ENCODE data around the gene FHOD1. TPM values are rescaled to one million over a fixed set of nuclear protein-coding genes. Genes with fewer than 3 reads are reported as not detected.

Gene FHOD1
- total RNA-seq, 1 experiment from 2014 or later: 96.4 TPM

GRCh38 chr16:67268136-67268579 is 20.9 kb upstream of the FHOD1 start:
- no peaks in the 10 kb centered on the region for H3K4me1 ChIP-seq (ENCODE audit: insufficient read depth, low read length, poor library complexity, severe bottlenecking)
- POLR2A ChIA-PET (ENCODE audit: low non-redundant PET): no interaction called here
- no peaks in the 10 kb centered on the region for H3K27me3 ChIP-seq (replicated peaks; ENCODE audit: insufficient read depth, low read depth, low read length, poor library complexity)
- no peak for DNase-seq (ENCODE audit: low spot score)
- intact Hi-C loops (cut with micrococcal nuclease; ENCODE audit: unreplicated experiment): no loop called here
- no TSS peak for BruUV-seq (replicated peaks)
- no peaks in the 10 kb centered on the region for H3K9me3 ChIP-seq (ENCODE audit: low read depth, low read length, poor library complexity, severe bottlenecking)
- no peak for TF ChIP-seq CTCF (conservative IDR thresholded peaks at IDR 0.05; ENCODE audit: low read depth, low read length)
- TF ChIP-seq EZH2 (IDR thresholded peaks at IDR 0.05; ENCODE audit: borderline replicate concordance, low read depth, low read length, poor library complexity, severe bottlenecking): no peak
- H3K36me3 ChIP-seq (ENCODE audit: insufficient read depth, low read length, poor library complexity, severe bottlenecking): no peaks in the 10 kb centered on the region
- CTCF ChIA-PET: no interaction called here
- H3K27ac ChIP-seq (ENCODE audit: low read depth, low read length, poor library complexity, severe bottlenecking): no peak overlapping the region
- H3K4me3 ChIP-seq (ENCODE audit: low read depth, low read length, poor library complexity, severe bottlenecking): no peak overlapping the region

GRCh38 chr16:67265834-67266233 is 18.6 kb upstream of the FHOD1 start:
- H3K4me3 ChIP-seq (ENCODE audit: low read depth, low read length, poor library complexity, severe bottlenecking): no peak overlapping the region
- TF ChIP-seq CTCF (conservative IDR thresholded peaks at IDR 0.05; ENCODE audit: low read depth, low read length) (no peak), EZH2 (IDR thresholded peaks at IDR 0.05; ENCODE audit: borderline replicate concordance, low read depth, low read length, poor library complexity, severe bottlenecking) (no peak)
- no TSS peak for BruUV-seq (replicated peaks)
- ChIA-PET POLR2A (ENCODE audit: low non-redundant PET) (no interaction called here), CTCF (interaction anchor here (0.6 kb wide), 1 partner anchor 259 kb away, joined by 5 read pairs; no protein-coding TSS in a partner anchor)
- no peak overlapping the region for H3K27ac ChIP-seq (ENCODE audit: low read depth, low read length, poor library complexity, severe bottlenecking)
- H3K27me3 ChIP-seq (replicated peaks; ENCODE audit: insufficient read depth, low read depth, low read length, poor library complexity): no peaks in the 10 kb centered on the region
- no peaks in the 10 kb centered on the region for H3K36me3 ChIP-seq (ENCODE audit: insufficient read depth, low read length, poor library complexity, severe bottlenecking)
- DNase-seq (ENCODE audit: low spot score): no peak
- H3K9me3 ChIP-seq (ENCODE audit: low read depth, low read length, poor library complexity, severe bottlenecking): no peaks in the 10 kb centered on the region
- intact Hi-C loops (cut with micrococcal nuclease; ENCODE audit: unreplicated experiment): no loop called here
- H3K4me1 ChIP-seq (ENCODE audit: insufficient read depth, low read length, poor library complexity, severe bottlenecking): no peaks in the 10 kb centered on the region

GRCh38 chr16:67264866-67265265 is 17.6 kb upstream of the FHOD1 start:
- no peaks in the 10 kb centered on the region for H3K36me3 ChIP-seq (ENCODE audit: insufficient read depth, low read length, poor library complexity, severe bottlenecking)
- no peak for DNase-seq (ENCODE audit: low spot score)
- intact Hi-C loops (cut with micrococcal nuclease; ENCODE audit: unreplicated experiment): no loop called here
- H3K9me3 ChIP-seq (ENCODE audit: low read depth, low read length, poor library complexity, severe bottlenecking): no peaks in the 10 kb centered on the region
- no peak overlapping the region for H3K4me3 ChIP-seq (ENCODE audit: low read depth, low read length, poor library complexity, severe bottlenecking)
- CTCF ChIA-PET: interaction anchor here (0.6 to 1.2 kb wide), 3 partner anchors 9 to 110 kb away, joined by 3 to 7 read pairs (median 4); no protein-coding TSS in a partner anchor
- H3K27me3 ChIP-seq (replicated peaks; ENCODE audit: insufficient read depth, low read depth, low read length, poor library complexity): no peaks in the 10 kb centered on the region
- TF ChIP-seq EZH2 (IDR thresholded peaks at IDR 0.05; ENCODE audit: borderline replicate concordance, low read depth, low read length, poor library complexity, severe bottlenecking) (no peak), CTCF (conservative IDR thresholded peaks at IDR 0.05; ENCODE audit: low read depth, low read length) (no peak)
- no peak overlapping the region for H3K27ac ChIP-seq (ENCODE audit: low read depth, low read length, poor library complexity, severe bottlenecking)
- no TSS peak for BruUV-seq (replicated peaks)
- POLR2A ChIA-PET (ENCODE audit: low non-redundant PET): no interaction called here
- no peaks in the 10 kb centered on the region for H3K4me1 ChIP-seq (ENCODE audit: insufficient read depth, low read length, poor library complexity, severe bottlenecking)
